NCI-H2196 (cell line): ENCODE measurements around the gene SORBS1.
"Not testable (repeated sequence)": the region's sequence is repeated elsewhere in the genome, so short reads cannot be mapped to it uniquely, and the experiment has no call there.

Experiments
- DNase-seq: peaks from one replicate; lab custom pipeline; 2025; ENCODE audit not compliant: unreplicated experiment; lab: John Stamatoyannopoulos, UW

The SORBS1 gene

DNA sequence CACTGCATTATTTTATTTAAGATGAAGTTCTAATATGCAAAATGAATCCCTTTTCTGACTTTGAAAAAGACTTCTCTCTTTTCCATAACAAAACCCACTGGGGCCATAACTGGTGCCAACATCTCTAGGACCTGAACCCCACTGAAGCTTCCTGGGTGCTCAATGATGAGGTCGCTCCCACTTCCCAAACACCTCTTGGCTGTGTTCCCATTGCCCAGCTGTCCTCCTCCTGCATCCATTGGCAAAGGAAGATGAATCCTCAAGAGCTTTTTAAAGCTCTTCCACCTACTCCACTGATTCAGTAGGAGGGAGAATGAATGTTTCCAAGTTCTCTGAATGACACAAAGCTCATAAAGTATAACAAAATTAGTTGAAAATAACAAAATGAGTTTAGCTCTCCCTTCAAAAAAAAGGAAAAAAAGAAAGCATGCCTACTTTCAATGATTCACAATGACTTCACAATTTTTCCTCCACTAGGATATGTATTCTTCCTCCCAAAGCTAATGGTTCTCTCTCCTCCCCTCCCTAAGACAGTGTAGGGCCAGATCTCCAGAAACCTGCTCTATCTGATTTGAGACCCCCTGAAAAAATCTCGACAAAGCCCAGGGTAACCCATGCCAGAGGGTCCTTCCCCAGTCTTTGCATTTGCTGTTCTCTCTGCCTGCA is 64.8 kb downstream of the SORBS1 start:
- no peak for DNase-seq

GRCh38 chr10:95493862-95494261 is 67.3 kb downstream of the SORBS1 start:
- no peak for DNase-seq

DNA sequence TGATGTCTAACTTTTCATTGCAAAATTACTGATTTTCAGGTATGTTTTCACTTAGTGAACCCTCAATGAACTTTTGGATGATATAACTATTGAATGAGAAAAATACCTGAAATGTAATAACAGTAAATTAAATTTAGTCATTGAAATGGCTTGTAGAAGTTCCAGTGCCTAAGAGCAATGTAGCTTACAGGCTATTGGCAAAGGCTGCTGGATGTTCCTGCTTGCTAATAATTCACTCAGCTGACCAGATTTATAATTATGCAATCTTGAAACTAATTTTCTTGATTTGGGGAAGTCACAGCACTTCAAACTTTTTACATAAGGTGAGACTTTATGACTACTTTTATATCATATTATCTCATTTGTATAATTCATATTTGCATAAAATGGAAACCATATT is 73.2 kb downstream of the SORBS1 start:
- DNase-seq = no peak

- no peak for DNase-seq
Measured at GRCh38 chr10:95485056-95485844, 75.9 kb downstream of the SORBS1 start.

DNA sequence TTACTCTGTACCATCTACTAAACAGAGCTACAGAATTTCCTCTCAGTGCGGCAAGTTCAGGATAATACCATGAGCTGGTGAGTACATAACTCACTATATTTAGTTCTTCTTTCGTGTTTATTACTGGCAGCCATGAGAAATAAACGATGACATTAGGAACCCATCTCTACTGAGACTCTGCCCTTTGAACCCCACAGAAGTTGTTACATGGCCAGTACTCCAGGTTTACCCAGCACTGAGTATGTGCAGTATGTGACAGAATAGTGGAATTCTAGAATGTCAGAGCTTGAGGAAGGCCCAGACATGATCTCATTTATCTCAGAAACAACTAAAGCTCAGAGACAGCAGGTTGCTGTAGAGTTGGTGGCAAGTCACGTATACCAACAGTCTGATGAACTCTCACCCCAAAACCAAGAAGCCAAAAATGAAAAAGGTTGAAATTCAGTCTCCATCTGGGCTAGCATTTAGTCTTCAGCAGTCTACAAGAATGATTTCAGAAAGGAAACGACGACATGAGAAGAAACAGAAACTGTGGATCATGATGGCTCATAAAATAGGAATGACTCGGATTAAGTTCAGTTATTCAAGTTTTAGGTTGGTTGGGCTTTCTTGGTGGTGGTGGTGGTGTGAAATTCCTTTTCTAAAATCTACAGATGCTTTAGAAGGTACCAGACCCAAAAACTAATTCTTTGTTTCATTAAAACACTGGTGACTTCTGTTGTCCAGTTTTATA is 78.5 kb downstream of the SORBS1 start:
- no peak for DNase-seq

GRCh38 chr10:95480901-95481491 is 80.2 kb downstream of the SORBS1 start:
- DNase-seq = no peak

DNA sequence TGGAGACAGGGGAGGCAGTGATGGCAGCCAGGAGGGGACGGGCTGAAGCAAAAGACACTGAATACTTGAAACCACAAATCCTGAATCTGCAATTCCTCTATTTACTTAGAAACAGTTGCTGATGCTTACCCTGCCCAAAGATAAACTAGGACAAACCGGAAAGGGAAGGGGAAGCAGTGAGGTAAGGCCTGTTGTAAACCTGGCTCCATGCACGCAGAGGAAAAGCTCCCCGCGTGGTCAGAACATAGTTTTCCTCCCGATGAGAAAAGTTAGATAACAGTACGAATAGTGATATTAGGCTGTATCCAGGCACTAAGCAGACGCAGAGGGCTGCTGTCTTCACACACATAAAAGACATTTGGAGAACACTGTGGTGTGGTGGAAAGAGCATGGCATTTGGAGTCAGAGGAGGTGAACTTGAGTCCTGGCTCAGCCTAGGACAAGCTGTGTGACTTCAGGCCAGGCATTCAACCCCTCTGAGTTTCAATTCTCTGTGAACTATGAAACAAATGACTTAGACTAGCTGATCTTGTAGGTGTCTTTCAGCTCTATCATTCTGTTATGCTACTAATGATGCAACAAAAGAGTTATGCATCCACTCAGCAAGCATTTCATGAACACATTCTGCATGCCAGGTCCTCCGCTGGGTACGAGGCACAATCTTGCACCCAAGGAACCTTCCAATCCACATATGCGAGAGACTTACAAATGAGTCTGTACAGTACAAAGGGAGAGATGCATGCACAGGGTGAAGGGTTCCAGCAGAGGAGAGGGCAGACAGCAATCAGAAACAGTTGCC is 80.9 kb downstream of the SORBS1 start:
- DNase-seq = no peak

GRCh38 chr10:95478935-95479334 is 82.2 kb downstream of the SORBS1 start:
- no peak for DNase-seq

GRCh38 chr10:95478185-95478584 is 83.0 kb downstream of the SORBS1 start:
- DNase-seq = no peak

- DNase-seq = no peak
Measured at GRCh38 chr10:95477175-95477520, 84.0 kb downstream of the SORBS1 start.

- no peak for DNase-seq
Measured at GRCh38 chr10:95476469-95477174, 84.5 kb downstream of the SORBS1 start.

GRCh38 chr10:95475827-95476468 is 85.2 kb downstream of the SORBS1 start:
- no peak for DNase-seq

GRCh38 chr10:95475003-95475383 is 86.2 kb downstream of the SORBS1 start:
- no peak for DNase-seq

- DNase-seq = peak; percentile 8
Measured at GRCh38 chr10:95474228-95475002, 86.8 kb downstream of the SORBS1 start.

DNA sequence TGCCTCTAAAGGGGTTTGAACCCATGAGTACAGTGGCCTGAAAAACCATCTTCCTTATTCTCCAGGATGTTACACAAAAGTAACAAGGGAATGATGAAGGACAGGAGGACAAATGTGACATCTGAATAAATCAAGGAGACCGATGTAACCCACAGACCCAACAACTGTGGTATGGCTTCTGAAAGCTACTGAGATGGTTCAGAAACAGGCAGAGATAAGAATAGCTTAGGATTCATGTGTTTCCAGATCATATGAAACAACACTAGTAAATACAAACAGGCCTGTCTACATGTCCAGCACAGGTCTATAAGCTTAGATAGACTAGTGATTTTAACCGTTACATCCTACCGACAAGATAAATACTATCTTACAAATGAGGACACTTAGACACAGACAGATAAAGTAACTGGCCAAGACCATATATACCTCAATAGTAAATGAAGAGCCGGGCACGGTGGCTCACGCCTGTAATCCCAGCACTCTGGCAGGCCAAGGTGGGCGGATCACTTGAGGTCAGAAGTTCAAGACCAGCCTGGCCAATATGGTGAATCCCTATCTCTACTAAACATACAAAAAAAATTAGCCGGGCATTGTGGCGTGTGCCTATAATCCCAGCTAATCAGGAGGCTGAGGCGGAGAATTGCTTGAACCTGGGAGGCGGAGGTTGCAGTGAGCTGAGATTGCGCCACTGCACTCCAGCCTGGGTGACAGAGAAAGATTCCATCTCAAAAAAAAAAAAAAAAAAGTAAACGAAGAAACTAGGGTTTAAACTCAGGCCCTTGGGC is 88.7 kb downstream of the SORBS1 start:
- DNase-seq = no peak

GRCh38 chr10:95469676-95470075 is 91.5 kb downstream of the SORBS1 start:
- DNase-seq = no peak

DNA sequence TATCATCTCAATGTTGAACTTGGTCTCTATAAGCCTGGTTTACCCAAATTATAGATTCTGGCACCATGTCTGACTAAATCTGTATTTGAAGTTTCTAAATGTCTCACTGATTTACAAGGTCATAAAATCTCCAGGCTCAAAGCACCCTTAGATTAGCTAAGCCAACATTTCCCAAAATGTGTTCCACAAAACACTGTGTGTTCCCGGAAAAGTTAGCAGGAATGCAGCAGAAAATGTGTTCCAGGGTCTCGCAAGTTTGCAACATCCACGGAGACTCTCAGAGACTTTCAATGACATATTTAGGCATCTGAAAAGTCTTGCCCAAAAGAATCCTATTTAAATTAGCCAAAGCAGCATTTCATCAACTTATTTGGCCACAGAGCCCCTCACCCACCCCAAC is 91.9 kb downstream of the SORBS1 start:
- no peak for DNase-seq

GRCh38 chr10:95467642-95468041 is 93.5 kb downstream of the SORBS1 start:
- not testable (repeated sequence) for DNase-seq
